CMK (cell line): ENCODE measurements around the gene TMEM37.

Experiments
- DNase-seq: peaks from one replicate; pipeline ENCODE4 v3.0.0-alpha.2; 2010; ENCODE audit warnings: low read depth

Gene TMEM37

DNA sequence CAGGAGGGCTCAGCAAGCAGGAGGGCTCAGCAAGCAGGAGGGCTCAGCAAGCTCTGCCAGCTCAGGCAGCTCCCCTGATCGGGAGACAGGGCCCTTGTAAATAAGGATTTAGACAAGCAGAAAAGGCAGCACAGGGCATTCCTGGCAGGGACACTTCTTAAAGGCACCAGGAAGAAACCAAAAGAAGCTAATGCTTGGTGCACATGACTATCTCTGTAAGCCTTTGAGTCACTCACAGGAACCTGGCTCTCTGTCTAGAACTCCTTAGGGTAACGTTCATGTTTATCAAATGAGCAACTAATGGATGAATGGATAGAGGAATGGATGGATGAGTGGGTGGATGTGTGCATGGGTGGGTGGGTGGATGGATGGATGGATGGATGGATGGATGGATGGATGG lies 28.4 kb downstream of the TMEM37 start:
- DNase-seq, result no peak

DNA sequence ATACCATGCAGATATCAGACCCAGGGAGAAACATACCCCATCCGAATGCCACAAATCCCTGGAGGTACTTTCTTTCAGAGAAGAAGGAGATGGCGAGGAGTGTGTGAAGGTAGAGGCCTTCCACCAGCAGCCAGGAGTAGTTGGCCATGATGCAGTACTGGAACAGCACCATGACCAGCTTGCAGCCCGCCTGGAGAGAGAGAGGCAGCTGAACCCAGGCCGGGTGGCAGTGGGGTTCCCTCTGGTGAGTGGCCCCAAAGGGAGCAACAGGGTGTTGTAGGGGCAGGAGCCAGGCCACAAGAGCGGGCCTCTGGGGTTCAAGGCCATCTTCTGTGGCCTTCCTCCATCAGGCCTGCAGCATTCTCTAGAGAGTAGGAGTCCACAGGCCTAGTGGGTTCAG lies 30.2 kb downstream of the TMEM37 start:
- DNase-seq, result no peak

DNA sequence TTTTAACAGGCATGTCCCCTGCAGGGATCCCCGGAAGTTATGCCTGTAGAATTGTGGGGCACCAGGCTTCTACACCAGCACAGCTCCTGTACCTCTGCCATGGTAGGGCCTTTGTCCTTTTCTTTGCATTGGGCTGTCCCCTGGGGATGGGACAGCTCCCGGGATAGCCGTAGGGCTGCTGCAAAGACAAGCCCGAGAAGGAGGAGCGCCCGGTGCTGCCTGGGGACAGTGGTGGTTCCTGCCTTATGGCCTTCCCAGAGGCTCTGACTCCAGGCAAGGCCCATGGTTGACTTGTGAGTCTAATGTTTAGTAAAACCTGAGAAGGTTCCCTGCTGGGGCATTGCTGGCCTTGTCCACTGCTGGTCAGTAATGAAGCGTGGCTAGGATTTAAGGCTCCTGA lies 30.9 kb downstream of the TMEM37 start:
- DNase-seq, result no peak

DNA sequence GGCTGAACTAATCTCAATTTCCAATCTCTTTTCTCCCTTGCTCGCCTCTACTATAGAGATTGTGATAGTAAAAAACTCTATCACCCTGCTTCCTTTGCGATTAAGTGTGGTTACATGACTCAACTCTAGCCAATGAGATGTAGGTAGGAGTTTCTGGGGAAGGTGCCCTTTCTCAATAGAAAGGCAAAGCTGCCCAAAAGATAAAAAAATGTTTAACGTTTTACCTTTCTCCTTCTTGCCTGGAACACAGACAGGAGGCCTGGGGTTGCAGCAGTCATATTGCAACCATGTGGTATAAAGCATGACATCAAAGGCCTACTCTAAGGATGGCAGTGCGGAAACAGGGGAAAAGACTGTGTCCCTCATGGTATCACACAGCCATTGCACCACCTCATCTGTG lies 31.5 kb downstream of the TMEM37 start:
- no peak for DNase-seq

DNA sequence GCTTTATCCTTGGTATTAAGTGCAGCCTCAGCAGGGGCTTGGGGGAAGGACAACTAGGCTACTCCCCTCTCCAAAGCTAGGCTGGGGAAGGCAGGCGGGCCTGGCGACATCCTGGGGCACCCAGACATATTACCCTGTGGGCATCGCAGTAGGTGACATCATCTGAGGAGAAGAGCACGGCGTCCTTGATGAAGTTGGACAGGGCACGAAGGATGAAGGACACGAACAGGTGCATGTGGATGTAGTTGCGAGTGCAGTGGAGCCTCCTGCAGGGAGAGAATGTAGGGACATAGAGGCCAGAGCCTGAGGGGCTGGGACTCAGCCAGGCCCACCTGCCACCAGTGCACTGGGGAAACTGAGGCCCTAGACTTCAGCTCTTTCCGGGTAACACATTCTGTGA lies 32.3 kb downstream of the TMEM37 start:
- no peak for DNase-seq

DNA sequence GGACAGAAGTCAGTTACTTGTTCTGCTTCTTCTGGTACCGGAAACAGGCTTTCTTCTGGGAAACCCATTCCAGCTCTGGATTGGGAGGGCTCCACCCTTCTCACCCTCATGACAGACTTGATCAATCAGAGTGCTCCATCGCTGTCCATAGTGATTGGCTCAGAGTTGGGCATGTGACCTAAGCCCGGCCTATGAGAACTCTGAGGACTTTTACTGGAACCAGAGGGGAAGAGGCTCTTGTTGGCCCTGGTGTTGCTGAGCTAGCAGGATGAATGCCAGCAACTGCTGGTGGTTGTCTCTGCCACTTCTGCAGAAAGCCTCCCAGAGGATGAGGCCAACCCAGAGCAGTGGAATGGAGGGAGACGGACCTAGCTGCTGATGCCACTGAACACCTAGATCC lies 33.3 kb downstream of the TMEM37 start:
- DNase-seq, result no peak

DNA sequence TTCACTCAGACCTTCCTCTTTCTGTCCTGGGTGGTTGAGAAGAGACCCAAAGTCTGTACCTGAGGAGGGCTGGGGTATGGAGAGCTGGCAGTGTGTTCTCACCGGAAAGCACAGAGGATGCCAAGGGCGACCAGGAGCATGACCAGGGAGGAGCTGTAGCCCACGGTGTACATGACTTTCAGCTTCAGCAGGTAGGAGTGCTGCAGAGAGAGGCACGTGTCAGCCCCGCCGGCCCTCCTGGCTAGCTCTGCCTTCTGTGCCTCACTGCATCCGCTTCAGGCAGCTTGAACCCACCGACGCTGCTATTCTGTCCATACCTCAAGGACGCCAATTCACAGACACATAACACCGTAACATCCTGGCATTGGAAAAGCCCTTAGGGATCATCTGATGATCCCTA lies 34.0 kb downstream of the TMEM37 start:
- DNase-seq, result no peak

DNA sequence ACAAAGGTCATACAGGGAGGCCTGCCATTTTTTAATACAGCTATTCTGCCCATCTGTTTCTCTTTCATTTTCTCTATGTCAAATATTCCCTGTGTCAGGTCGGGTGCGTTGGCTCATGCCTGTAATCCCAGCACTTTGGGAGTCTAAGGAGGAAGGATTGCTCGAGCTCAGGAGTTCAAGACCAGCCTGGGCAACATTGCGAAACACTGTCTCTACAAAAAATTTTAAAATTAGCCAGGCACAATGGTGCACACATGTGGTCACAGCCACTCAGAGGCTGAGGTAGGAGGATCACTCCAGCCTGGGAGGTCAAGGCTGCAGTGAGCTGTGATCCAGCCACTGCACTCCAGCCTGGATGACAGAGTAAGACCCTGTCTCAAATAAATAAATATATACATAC lies 34.7 kb downstream of the TMEM37 start:
- DNase-seq, result no peak

DNA sequence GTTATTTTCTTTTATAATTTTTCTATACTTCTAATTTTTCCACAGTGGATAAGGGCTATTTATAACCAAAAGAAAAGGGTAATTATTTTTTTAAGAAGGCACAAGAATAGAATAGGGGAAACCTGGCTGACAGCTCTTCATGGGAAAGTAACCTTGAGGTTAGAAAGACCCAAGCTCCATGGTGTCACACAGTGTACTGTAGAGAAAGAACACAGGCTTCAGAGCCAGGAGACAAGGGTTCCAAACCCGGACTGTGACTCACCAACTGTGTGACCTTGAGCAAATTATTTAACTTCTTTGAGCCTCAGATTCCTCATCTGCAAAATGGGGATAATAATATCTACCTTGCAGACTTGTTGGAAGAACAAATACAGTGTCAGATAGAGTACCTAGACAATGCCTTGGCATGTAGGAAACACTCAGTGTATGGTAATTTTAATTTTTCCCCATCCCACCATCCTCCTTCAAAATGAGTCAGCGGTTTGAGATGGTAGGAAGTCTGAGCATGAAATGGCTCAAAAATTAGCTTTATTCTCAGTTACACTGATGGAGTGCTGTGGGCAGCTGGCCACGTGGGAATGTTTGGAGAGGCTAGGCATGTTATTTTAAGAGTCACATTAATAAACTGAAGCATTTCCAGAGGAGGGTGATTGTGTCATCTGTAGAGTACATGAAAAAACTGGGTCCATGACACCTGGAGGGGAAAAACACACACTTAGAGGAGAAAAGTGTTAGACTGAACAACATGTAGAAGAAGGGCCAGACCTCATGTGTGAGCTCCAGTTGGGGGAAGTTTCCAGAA lies 36.7 kb downstream of the TMEM37 start:
- no peak for DNase-seq

DNA sequence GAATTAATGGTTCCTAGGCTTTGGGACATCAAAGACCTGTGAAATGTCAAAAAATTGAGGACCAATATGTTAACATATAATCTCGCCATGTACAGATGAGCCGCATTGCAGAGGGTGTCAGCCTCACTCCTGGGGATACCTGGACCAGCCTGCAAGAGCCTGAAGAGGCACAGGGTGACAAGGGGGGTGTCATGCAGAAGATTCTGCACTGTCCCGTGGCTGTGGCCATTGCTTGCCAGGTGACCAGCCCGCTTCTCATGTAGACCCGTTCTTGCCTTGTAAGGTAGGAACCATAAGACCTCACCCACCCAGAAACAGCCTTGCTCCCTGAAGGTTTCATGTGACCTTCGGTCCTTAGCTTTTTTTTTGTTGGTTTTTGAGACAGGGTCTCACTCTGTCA lies 37.5 kb downstream of the TMEM37 start:
- DNase-seq, result no peak

DNA sequence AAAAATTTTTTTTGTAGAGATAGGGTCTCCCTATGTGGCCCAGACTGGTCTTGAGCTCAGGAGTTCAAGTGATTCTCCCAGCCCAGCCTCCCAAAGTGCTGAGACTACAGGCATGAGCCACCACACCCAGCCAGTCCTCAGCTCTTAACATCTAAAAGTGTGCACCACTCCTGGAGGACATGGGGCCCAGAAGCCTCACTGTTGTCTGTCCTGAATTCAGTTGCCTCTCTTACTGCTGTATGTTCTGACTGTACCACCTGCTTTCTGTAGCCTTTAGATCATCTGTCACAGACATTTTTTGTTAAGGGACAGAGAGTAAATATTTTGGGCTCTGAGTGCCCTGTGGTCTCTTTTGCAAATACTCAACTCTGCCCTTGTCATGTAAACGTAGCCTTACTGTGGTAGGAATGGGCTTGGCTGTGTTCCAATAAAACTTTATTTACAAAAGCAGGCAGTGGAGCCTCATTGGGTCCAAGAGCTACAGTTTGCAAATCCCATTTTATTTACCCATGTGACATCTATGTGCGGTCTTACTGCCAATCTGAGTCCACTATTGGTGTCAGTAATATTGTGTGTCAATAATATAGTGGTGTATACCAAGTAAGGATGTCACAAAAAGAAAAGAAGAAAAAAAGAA lies 38.1 kb downstream of the TMEM37 start:
- no peak for DNase-seq

DNA sequence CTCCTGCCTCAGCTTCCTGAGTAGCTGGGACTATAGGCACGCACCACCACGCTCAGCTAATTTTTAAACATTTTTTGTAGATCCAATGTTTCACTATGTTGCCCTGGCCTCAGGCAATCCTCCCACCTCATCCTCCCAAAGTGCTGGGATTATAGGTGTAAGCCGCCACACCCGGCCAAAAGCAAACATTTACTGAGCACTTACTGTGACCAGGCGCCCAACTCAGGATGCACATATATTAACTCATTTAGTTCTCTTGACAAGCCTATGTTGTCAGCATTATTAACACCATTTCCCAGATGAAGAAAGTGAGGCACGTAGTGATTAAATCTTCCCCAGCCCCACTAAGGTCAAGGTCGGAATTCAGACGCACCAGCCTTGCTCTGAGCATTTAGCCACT lies 41.1 kb downstream of the TMEM37 start:
- no peak for DNase-seq

DNA sequence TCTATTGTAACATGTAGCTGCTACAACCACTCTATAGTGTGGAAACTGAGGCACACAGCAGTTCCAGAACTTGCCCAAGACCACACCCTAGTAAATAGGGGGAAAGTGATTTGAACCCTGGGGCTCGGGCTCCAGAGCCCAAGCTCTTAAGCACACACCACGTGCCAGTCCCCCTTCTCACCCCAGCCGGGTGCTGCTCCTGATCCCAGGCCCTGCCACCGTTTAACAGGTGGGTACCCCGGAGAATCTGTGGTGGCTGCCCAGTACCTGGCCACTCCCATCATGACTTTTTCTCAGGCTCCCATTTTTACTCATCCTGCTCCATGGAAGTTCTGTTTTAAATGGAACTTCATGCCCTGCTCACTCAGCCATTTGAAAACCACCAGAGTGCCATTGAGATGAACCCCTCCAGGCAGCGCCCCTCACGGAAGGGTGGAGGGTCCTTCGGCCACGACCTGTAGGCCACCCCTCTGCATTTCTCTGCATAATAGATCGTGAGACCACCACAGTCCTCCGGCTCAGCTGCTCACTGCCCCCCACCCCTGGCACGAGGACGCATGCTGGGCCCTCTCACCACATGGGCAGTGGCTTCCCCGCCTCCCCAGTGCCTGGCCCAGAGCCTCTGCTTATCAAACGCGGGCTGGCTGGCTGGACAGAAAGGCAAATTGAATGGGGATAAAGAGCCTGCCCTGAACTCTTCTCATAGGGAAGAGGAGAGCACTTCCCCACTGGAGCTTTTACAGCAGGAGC lies 42.1 kb downstream of the TMEM37 start:
- DNase-seq, result no peak

DNA sequence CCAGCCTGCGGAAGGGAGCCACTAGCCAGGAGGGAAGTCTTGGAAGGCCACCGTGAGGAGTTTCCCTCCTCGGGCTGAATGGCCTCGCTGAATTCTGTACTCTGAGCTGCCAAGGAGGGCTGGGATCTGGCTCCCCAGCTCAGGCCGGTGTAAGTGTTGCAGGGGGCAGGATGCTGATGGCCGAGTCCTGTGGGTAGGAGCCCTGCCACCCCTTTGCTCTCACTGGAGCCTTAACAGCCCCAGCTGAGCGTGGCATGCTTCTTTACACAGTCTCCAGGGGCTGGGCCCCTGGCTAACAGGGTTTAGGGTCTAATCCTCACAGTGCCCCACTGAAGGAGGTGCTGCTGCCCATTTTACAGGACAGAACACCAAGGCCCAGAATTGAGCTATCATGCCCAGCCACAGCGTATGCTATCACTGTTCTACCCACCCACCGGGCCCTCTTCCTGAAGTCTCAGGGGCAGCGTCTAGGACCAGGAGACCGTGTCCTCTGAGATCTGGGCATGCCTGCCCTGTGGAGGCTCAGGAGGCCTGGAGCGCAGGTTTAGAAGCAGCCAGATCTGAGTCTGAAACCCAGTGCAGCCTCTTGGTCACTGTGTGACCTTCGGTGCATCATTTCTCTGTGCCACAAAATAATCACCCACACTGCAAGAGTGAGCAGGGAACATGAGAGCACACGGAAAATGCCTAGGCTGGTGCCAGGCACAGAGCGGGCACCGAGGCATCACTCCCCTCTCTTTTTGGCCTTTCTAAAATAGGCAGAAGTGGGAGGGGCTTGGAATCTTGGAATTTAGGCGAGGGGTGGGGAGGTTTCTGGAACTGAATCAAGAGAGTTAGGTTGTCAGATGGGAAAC lies 42.9 kb downstream of the TMEM37 start:
- no peak for DNase-seq

DNA sequence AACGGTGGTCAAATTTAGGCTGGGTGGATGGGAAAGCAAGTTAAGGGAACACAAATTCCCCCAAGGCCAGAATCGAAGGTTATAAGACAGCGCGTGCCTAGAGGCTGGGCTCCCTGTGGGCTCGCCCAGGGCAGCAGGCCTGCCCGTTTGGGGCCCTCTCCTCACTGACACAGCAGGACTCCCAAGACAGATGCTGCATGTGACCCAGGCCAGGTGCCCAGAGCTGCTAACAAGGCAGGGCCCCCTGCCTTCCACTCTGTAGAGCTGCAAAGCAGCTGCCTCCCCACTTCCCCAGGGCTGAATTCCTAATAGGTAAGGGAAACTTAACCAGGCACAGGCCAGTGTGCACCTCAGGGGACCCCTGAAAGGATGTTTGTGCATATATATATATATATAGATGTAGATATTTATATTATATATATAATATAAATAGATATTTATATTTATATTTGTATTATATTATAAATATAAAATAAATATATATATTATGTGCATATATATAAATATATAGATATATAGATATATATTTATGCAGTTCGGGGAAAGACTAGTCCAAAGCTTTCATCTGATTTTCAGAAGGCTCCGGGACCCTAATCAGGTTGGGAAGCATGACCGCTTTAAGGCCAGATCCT lies 43.7 kb downstream of the TMEM37 start:
- no peak for DNase-seq

DNA sequence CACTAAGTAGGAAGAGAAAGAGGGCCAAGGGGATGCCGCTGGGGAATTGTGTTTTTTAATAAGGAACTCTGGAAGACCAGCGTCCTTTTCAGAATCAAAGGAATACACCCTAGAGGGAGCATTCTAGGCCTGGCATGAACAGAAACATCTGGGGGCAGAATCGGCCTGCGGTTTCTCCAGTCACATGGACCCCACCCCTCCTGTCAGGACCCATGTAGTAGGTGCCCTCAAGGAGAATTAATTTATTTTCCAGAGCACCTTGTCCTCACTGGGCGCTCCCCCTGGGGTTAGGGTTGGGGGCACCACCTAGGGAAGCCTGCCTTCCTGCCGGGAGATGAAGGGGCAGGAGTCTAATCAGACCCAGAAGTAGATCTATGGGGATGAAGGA lies 44.2 kb downstream of the TMEM37 start:
- no peak for DNase-seq

DNA sequence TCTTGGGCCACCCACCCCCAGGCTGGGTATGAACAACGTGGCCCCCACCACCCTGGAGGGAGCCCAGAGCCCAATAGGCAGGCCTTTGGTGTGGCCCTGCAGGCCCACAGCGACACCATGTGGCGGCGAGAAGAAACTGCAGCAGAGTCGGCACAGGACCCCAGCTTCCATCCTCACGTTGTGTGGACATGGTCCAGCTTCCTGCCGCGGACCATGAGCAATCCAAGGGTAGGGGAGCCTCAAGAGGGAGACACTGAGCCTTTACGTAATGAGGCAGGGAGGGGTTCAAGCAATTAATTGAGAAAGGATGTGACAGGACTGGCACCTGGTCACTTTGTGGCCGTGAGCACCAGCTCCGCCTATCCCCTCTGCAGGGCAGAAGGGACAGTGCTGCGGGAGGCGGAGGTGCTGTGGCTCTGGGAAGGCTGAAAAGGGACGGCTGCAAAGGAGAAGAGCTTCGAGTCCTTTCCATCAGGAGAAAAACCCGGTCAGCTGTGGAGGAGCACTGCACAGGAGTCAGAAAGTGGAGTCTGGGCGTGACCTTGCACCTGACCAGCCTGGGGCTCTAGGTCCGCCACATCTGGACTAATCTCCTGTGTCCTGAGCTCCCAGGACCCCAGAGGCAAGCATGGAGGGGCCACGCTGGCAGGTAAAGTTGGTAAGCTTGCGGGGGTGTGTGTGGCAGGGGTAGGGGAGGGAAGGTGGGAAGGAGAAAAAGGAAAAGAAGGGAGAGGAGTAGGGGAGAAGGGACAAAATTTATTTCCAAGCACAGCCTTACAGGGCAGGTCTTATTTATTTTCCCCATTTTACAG lies 44.9 kb downstream of the TMEM37 start:
- DNase-seq, result peak; percentile 18

DNA sequence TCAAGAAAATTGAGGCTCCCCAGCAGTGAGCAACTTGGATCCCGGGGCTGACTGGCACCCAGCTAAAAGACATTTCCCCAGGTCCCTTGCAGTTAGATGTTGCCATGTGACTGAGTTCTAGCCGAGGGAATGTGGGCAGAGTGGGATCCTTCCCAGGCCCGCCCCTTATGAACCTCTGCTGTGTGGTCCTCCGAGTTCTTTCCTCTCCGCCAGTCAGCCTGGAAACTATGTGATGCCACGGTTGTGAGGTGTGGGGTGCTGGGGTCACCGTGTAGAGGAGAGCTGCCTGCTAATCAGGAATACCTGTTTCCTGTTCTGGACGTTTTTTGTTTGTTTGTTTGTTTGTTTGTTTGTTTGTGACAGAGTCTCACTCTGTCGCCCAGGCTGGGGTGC lies 45.5 kb downstream of the TMEM37 start:
- no peak for DNase-seq

DNA sequence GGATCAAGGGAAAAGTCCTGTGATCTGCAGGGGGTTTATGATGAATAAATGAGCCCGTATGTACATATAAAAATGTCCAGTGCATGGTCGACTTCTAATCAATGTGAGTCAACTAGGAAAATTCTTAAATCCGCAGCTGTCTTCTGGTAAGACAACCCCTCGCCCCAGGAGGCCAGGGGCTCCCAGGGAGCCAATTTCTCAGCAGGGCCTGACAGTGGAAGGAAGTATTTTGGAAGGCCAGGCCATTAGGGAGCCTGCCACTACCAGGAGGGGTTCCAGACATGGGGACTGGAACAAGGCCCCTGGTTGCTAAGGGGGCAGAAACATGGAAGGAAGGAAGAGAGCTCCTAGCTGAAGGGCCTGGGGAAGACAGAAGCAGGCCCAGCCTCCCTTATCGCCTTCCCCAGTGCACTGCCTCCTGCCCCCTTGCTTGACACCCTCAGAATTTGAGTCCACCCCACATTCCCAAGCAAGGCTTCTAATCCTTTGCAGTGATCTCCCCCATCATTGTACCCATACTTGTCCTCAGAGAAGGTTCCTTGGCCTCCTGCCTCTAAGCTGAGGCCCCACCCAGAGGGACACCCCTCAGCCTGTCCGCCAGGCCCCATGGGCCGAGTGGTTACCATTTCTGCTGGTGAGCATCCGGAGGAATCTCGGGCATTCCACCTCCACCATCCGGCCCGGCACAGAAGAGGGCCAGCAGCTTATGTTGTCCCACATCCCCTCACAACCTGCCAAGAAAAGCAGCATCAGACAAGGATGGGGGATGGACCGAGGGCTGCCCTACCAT lies 46.7 kb downstream of the TMEM37 start:
- DNase-seq, result no peak

DNA sequence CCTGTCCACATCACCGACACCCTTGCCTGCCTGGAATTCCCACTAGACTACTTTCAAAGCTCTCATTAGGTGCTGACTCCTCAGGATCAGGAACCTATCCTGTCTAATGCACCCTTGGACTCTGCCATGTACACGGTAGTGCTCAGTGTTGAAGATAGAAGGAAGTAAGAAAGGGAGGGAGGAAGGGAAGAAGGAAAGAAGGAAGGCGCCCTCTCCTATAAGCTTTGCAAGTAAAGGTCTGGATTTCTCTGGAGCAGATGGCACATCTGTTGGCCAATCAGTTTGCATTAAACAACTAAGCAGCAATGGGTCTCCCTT lies 47.3 kb downstream of the TMEM37 start:
- DNase-seq, result no peak
